ENCODE measurements around the gene KCNQ1OT1. TPM values are rescaled to one million over a fixed set of nuclear protein-coding genes. Genes with fewer than 3 reads are reported as not detected.

The KCNQ1OT1 gene
- total RNA-seq, 1 experiment from 2014 or later, result 1.3 TPM

DNA sequence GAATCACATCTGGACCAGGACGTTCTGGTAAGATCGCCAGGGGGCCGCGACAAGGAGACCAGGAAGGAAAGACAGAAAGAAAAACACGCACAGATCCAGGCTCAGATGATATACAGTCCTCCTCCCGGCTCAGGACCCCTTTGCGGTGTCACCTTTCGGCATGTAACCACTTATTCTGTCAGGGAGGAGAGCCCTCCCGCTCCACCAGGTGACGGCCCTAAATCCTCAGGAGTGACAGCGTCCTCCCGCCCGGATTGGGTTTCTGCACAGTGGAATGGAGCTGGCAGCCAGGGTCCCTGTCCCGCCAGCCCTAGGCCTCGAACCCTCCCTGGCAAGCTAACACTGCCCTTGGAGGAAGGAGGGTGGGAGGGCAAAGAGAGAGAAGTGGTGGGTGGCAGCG is 24.3 kb upstream of the KCNQ1OT1 start:
- H3K27me3 Mint-ChIP-seq (ENCODE audit: unreplicated experiment), result peaks cover 70% of the 10 kb centered on the region
- intact Hi-C loops (cut with micrococcal nuclease; ENCODE audit: unreplicated experiment), result no loop called here
- peaks cover 3% of the 10 kb centered on the region for H3K36me3 Mint-ChIP-seq (ENCODE audit: insufficient read depth, unreplicated experiment)
- no peak overlapping the region for H3K27ac Mint-ChIP-seq (ENCODE audit: unreplicated experiment)
- no TSS peak for BruUV-seq (replicated peaks)
- CTCF ChIA-PET, result interaction anchor here (0.6 kb wide), 1 partner anchor 167 kb away, joined by 3 read pairs; no protein-coding TSS in a partner anchor
- no peak for DNase-seq
- TF ChIP-seq, protein P1, sequence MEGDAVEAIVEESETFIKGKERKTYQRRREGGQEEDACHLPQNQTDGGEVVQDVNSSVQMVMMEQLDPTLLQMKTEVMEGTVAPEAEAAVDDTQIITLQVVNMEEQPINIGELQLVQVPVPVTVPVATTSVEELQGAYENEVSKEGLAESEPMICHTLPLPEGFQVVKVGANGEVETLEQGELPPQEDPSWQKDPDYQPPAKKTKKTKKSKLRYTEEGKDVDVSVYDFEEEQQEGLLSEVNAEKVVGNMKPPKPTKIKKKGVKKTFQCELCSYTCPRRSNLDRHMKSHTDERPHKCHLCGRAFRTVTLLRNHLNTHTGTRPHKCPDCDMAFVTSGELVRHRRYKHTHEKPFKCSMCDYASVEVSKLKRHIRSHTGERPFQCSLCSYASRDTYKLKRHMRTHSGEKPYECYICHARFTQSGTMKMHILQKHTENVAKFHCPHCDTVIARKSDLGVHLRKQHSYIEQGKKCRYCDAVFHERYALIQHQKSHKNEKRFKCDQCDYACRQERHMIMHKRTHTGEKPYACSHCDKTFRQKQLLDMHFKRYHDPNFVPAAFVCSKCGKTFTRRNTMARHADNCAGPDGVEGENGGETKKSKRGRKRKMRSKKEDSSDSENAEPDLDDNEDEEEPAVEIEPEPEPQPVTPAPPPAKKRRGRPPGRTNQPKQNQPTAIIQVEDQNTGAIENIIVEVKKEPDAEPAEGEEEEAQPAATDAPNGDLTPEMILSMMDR (IDR thresholded peaks at IDR 0.05; ENCODE audit: unreplicated experiment), result no peak
- no peaks in the 10 kb centered on the region for H3K9me3 Mint-ChIP-seq (ENCODE audit: low read depth, unreplicated experiment)
- no peak overlapping the region for H3K4me3 Mint-ChIP-seq (ENCODE audit: low read depth, unreplicated experiment)
- no peaks in the 10 kb centered on the region for H3K4me1 Mint-ChIP-seq (ENCODE audit: low read depth, unreplicated experiment)

DNA sequence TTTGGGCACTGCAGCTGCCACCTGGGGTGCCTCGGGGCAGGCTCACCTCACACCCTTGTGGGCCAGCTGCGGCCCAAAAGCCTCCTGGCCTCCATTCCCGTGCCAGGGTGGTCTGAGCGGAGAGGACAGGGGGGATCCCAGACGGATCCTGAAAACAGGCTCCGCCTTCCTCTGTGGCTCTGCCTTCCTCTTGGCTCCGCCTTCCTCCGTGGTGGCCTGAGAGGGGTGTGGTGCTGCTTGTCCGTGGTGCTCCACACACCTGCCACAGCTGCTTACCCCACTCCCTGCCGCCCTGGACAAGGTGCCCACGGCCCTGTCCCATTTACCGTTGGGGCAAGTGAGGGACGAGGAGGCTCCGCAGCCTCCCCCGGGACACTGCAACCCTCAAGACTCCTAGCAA is 23.2 kb upstream of the KCNQ1OT1 start:
- Mint-ChIP-seq H3K36me3 (ENCODE audit: insufficient read depth, unreplicated experiment) (peaks cover 3% of the 10 kb centered on the region), H3K4me1 (ENCODE audit: low read depth, unreplicated experiment) (no peaks in the 10 kb centered on the region), H3K27ac (ENCODE audit: unreplicated experiment) (no peak overlapping the region), H3K9me3 (ENCODE audit: low read depth, unreplicated experiment) (no peaks in the 10 kb centered on the region), H3K27me3 (ENCODE audit: unreplicated experiment) (peaks cover 72% of the 10 kb centered on the region), H3K4me3 (ENCODE audit: low read depth, unreplicated experiment) (no peak overlapping the region)
- TF ChIP-seq, protein P1 (IDR thresholded peaks at IDR 0.05; ENCODE audit: unreplicated experiment), result no peak
- CTCF ChIA-PET, result no interaction called here
- intact Hi-C loops (cut with micrococcal nuclease; ENCODE audit: unreplicated experiment), result no loop called here
- no TSS peak for BruUV-seq (replicated peaks)
- DNase-seq, result no peak

DNA sequence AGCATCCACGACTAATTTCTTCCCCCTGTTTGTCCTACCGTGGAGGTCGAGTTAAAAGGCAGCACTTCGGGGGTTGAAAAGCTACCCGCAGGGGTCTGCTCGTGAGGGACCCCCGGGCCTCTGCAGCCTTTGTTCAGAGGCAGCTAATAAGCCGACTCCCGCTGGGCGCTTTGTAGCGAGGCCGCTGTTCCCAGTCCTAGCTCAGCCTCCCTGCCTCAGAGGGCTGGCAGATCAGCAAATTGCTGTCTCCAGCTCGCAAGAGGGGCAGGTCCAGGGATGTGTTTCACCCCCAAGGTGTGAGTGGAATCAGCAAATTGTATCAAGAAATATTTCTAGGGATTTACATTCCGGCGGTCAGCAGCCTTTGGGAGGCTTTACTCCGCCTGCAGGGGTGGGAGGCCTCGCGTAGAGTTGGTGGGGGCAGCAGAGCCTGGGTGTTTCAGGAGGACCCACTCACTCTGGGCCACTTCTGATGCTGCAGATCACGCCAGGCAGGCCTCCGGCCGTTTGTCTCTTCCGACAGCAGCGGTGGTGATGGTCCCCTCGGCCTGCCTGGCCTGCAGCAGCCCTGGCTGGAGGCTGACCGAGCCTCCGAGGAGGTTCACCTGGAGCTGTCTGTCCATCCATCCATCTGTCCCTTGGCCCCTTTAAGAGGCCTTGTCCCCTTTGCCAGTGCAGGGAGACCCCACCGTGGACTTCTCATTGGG is 21.6 kb upstream of the KCNQ1OT1 start:
- H3K4me1 Mint-ChIP-seq (ENCODE audit: low read depth, unreplicated experiment), result no peaks in the 10 kb centered on the region
- BruUV-seq (replicated peaks), result no TSS peak
- CTCF ChIA-PET, result no interaction called here
- no peaks in the 10 kb centered on the region for H3K9me3 Mint-ChIP-seq (ENCODE audit: low read depth, unreplicated experiment)
- H3K36me3 Mint-ChIP-seq (ENCODE audit: insufficient read depth, unreplicated experiment), result peaks cover 3% of the 10 kb centered on the region
- no peak overlapping the region for H3K27ac Mint-ChIP-seq (ENCODE audit: unreplicated experiment)
- peaks cover 67% of the 10 kb centered on the region for H3K27me3 Mint-ChIP-seq (ENCODE audit: unreplicated experiment)
- DNase-seq, result no peak
- TF ChIP-seq, protein P1 (IDR thresholded peaks at IDR 0.05; ENCODE audit: unreplicated experiment), result no peak
- no peak overlapping the region for H3K4me3 Mint-ChIP-seq (ENCODE audit: low read depth, unreplicated experiment)
- intact Hi-C loops (cut with micrococcal nuclease; ENCODE audit: unreplicated experiment), result no loop called here

DNA sequence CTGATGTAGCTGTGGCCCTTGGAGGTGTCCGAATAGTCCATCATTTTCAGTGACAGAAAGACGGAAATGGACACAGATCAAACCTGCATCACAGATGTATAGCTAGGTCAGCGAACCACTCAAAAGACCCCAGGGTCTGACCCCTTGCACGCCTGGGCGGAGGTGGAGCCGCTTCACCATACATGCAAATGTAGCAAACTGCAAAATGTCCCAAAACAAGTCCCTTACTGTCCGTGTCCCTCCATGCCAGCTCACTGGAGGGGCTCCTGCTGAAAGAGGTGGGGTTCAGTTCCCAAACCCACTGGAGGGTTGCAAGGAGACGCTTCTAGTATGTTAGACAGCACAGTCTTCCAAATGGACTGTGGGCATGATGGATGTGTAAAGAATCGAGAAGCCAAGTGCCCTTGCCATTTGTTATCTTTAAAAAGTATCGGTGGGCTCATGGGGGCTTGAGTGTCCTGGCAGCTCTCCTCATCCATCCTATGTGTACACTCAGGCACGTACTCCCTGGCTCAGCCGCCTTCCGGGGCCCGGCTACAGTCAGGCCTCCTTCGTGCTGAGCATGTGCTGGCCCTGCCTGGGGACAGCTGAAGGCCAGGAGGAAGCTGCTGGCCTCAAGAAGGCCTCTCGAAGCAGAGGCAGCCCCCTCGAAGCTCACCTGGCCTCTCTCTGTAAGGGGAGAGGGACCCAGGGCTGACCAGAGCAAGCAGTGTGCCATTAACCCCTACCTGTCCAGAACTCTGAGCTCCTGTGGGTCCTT is 20.2 kb upstream of the KCNQ1OT1 start:
- H3K36me3 Mint-ChIP-seq (ENCODE audit: insufficient read depth, unreplicated experiment), result peaks cover 3% of the 10 kb centered on the region
- no peaks in the 10 kb centered on the region for H3K9me3 Mint-ChIP-seq (ENCODE audit: low read depth, unreplicated experiment)
- H3K27me3 Mint-ChIP-seq (ENCODE audit: unreplicated experiment), result peaks cover 57% of the 10 kb centered on the region
- intact Hi-C loops (cut with micrococcal nuclease; ENCODE audit: unreplicated experiment), result no loop called here
- no peak overlapping the region for H3K27ac Mint-ChIP-seq (ENCODE audit: unreplicated experiment)
- no peak for DNase-seq
- no peaks in the 10 kb centered on the region for H3K4me1 Mint-ChIP-seq (ENCODE audit: low read depth, unreplicated experiment)
- TF ChIP-seq, protein P1 (IDR thresholded peaks at IDR 0.05; ENCODE audit: unreplicated experiment), result no peak
- CTCF ChIA-PET, result no interaction called here
- no TSS peak for BruUV-seq (replicated peaks)
- no peak overlapping the region for H3K4me3 Mint-ChIP-seq (ENCODE audit: low read depth, unreplicated experiment)

Data from Calu3 (cell line).